ENCODE data around the gene IL10.
A peak's percentile ranks its signal among the peaks of the same experiment; 100 is the strongest.

The IL10 gene

GRCh38 chr1:206800411-206800810 lies 28.1 kb upstream of the IL10 start:
- no peak overlapping the region for H3K4me3 ChIP-seq (ENCODE audit: low read length)
- TF ChIP-seq CTCF (IDR thresholded peaks at IDR 0.05; ENCODE audit: insufficient read depth, low read depth, low read length, missing control alignments) = no peak
- DNase-seq (ENCODE audit: low read depth) = peak; percentile 84

GRCh38 chr1:206799311-206799710 lies 27.0 kb upstream of the IL10 start:
- DNase-seq (ENCODE audit: low read depth) = no peak
- no peak for TF ChIP-seq CTCF (IDR thresholded peaks at IDR 0.05; ENCODE audit: insufficient read depth, low read depth, low read length, missing control alignments)
- no peak overlapping the region for H3K4me3 ChIP-seq (ENCODE audit: low read length)

- no peak for DNase-seq (ENCODE audit: low read depth)
- no peak overlapping the region for H3K4me3 ChIP-seq (ENCODE audit: low read length)
- TF ChIP-seq CTCF (IDR thresholded peaks at IDR 0.05; ENCODE audit: insufficient read depth, low read depth, low read length, missing control alignments) = no peak
Observed at GRCh38 chr1:206798384-206798996, 26.2 kb upstream of the IL10 start.

- peak; percentile 38 for TF ChIP-seq CTCF (IDR thresholded peaks at IDR 0.05; ENCODE audit: insufficient read depth, low read depth, low read length, missing control alignments)
- DNase-seq (ENCODE audit: low read depth) = no peak
- no peak overlapping the region for H3K4me3 ChIP-seq (ENCODE audit: low read length)
Observed at GRCh38 chr1:206797534-206798383, 25.5 kb upstream of the IL10 start.

- TF ChIP-seq CTCF (IDR thresholded peaks at IDR 0.05; ENCODE audit: insufficient read depth, low read depth, low read length, missing control alignments) = no peak
- no peak for DNase-seq (ENCODE audit: low read depth)
Observed at GRCh38 chr1:206796981-206797402, 24.7 kb upstream of the IL10 start.

GRCh38 chr1:206796116-206796515 lies 23.8 kb upstream of the IL10 start:
- DNase-seq (ENCODE audit: low read depth) = no peak
- TF ChIP-seq CTCF (IDR thresholded peaks at IDR 0.05; ENCODE audit: insufficient read depth, low read depth, low read length, missing control alignments) = no peak
- no peak overlapping the region for H3K4me3 ChIP-seq (ENCODE audit: low read length)

More at GRCh38 chr1:206796981-206797402, 24.7 kb upstream of the IL10 start:
- no peak overlapping the region for H3K4me3 ChIP-seq (ENCODE audit: low read length)

Measured in epithelial cell of esophagus (primary cell).